HG03575 (cell line): ENCODE data around the gene NCOA6.
"Not testable (repeated sequence)": the region's sequence is repeated elsewhere in the genome, so short reads cannot be mapped to it uniquely, and the experiment has no call there.

ENCODE experiments used
- ATAC-seq: cut with Tn5 transposase; IDR thresholded peaks from one replicate; pipeline ENCODE4 v1.9.1; 2021; ENCODE audit not compliant: unreplicated experiment, insufficient number of reproducible peaks, low FRiP score; ENCODE audit errors: extremely low read depth

NCOA6 gene

GRCh38 chr20:34791289-34792020 lies 34.0 kb downstream of the NCOA6 start:
- no peak for ATAC-seq

DNA sequence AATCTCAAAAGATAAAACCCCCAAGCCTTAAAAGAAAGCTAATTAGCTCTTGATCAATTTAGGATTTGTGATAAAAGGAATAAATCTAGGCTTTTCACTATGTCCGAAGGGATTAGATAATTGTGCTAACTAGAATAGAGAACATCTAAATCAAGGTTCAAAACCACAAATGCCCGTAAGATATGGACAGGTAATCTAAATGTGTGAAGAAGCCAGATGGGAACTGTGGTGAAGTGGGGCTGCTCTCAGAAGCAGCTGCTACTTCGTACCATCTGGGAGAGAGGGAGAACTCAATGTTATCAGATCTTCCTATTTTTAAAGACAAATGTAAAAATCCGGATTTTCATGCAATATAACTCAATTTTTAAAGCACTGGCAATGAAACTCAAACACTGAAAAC lies 44.2 kb downstream of the NCOA6 start:
- no peak for ATAC-seq

DNA sequence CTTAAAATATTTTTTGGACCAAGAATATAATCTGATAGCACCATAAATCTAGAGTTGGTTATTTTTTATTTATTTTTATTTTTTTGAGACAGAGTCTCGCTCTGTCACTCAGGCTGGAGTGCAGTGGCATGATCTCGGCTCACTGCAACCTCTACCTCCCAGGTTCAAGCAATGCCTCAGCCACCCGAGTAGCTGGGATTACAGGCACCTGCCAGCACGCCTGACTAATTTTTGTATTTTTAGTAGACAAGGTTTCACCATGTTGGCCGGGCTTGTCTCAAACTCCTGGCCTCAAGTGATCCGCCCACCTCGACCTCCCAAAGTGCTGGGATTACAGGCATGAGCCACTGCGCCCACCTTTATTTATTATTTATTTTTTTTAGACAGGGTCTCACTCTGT lies 45.2 kb downstream of the NCOA6 start:
- not testable (repeated sequence) for ATAC-seq

DNA sequence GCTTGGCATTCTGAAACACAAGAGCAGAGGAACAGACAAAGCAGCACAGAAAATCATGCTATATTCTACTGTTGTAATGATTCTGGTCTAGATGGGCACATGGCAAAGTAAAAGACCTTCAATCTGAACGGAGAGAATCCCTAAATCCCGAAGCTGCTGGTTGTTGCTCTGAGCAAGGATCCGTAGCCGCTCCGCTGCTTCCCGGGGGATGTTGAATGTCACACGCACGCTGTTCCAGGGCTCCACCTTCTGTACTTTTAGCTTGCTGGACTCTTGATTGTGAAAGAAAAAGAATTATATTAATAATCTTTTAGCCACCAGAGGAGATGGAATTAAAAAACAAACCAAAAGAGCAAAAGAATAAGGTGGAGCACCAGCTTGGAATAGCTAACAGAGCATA lies 49.3 kb downstream of the NCOA6 start:
- ATAC-seq, result no peak

- no peak for ATAC-seq
These were observed 50.6 kb downstream of the NCOA6 start for GRCh38 chr20:34774886-34775285.

DNA sequence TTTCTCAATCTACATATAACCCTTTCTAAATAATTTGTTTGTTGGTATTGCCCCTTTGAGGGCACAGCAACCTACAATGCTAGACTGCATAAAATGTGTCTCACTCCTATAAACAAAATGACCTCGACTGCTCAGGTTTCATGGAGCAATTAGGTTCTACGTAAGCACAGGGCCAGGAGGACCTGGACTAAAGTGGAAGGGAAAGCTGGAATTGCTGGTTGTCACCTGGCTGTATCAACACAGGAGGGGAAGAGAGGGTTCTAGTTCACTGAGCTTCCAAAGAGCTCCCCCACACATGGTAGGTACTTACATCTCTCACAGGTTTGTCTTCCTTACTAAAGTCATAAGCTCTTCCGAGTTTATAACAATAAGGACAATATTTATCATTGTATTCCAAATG lies 51.0 kb downstream of the NCOA6 start:
- ATAC-seq, result no peak

GRCh38 chr20:34773726-34774125 lies 51.7 kb downstream of the NCOA6 start:
- no peak for ATAC-seq

DNA sequence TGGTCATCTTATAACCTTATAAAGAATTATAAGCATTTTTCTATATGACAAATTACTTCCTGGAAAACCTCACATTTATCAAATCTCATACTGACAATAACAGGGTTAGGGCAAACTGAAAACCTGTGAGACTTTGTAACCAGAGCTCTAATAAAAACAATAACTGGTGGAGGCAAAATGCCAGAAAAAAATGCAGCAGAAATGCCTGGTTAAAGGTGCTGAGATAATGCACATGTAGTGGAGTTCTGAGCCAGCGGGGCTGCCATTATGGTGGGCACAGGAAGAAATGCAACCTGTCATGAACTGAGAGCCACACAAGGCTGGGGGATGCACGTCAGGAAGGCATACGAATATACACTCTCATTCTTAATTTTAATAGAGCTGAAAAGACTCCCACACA lies 53.0 kb downstream of the NCOA6 start:
- no peak for ATAC-seq

GRCh38 chr20:34771680-34772081 lies 53.8 kb downstream of the NCOA6 start:
- ATAC-seq, result no peak

DNA sequence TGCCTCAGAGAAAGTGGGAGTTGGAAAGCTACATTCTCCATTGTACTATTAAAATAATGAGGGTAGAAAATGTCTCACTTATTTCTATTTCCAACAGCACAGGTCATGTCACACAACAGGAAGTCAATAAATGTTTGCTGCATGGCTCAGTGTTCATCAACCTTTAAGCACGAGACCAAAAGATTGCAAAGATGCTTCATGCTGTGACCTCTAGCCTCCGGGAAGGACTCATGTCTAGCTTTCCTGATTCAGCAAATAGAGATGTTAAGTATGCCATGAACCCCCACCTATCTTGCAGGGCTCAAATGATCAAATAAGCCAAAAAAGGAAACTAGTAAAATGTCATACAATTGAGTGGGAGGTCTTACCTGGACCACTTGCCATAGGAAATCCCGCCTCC lies 57.4 kb downstream of the NCOA6 start:
- no peak for ATAC-seq

GRCh38 chr20:34762031-34762555 lies 63.4 kb downstream of the NCOA6 start:
- ATAC-seq, result no peak

GRCh38 chr20:34755367-34755766 lies 70.1 kb downstream of the NCOA6 start:
- no peak for ATAC-seq

DNA sequence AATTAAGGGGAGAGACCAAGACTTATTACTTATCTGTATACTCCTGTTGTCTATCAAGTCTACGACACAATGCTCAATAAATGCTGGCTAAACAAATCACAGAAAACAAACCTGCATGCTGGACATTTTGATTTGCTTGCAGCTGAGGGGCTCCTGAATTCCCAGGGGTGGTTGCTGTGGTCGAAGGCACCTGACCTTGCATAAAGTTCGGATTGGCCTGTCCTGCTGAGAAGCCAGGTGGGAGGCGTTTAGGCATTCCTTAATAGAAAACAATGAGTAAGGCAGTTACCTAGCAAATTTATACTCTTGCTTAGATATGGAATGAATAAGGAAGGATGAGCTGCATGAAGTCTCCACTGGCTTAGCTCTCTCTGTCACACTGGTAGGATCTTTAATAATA lies 70.8 kb downstream of the NCOA6 start:
- ATAC-seq, result no peak

DNA sequence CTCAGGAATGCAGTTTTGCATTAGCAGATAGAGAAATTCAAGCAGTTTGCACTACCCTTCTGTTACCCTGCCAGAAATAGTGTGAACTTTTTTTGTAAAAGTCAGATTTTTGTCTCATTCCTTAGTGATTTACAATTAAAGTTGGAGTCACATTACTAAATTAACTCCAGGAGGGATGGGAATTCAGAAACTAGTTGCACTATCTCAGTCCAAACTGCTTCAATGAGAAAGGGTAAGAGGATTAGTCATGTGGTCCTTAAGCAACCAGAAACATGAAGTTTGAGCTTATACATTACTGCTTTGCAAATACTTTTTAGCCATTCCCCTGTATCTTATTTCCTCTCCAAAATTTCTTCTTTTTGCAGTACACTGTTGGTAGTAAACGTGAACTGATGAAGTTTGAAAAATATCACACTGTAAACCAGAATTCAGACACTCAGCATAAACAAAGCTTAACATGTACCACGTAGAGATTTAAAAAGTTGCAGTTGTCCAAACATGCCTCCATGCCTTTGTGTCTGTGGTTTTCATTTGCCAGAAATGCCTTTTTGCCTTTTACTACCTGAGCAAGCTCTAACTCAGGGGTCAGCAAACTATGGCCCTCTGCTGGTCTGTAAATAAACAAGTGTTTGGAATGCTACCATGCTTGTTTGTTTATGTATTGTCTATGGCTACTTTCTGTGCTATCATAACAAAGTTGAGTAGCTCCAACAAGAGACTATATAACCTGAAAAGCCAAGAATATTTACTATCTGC lies 71.6 kb downstream of the NCOA6 start:
- no peak for ATAC-seq

DNA sequence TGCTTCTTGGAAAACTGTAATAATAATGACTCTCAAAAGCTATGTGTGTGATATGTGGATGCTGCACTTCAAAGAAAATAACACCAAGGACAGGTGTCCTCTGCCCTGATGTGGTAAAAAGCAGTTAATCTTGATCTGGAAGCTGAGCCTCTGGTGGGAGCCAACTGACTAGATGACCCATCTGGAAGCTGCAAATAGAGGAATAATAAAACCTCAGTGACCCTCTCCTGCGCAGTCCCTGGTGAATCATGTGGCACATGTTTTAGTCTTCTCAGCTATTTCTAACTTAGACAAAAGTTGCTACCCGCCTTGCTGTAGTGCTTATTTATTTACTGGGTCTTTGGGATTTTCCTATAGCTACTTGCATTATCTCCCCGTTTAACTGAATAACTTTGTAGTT lies 74.0 kb downstream of the NCOA6 start:
- ATAC-seq, result no peak

DNA sequence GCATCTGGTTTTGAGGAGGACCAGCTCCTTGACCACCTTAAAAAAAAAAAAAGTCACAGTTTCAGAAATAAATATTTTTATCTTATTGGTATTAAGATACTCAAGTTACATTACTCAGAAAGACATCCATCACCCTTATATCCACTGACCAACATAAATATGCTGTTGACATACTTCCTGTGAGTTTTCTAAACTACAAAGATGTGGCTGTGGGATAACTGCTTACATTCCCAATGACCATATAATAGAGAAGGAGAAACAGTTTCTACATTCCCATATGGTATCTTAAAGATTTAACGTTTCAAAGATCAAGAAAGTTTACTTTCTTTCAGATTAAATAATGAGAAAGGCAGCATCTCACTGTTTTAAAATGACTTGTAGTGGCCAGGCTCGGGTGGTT lies 75.0 kb downstream of the NCOA6 start:
- ATAC-seq, result no peak

- no peak for ATAC-seq
These were observed 76.7 kb downstream of the NCOA6 start for GRCh38 chr20:34748709-34749108.

DNA sequence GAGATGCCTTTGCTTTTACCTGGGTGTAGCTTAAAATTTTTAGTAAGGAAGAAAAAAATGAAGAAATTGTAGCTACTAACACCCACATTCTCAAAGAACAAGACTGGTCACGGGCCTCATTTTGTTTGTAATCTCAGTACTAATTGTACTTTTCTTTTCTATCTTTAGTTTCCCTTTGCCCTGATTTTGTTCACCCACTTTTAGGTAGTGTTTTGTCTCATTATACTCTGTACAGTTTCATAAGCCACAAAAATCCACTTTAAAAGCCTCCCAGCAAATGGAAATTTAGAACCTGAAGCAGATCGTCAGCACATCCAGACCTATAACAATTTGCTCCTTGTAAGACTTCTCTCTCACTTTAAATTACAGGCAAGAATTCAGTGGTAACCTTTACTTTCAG lies 78.0 kb downstream of the NCOA6 start:
- ATAC-seq, result no peak

DNA sequence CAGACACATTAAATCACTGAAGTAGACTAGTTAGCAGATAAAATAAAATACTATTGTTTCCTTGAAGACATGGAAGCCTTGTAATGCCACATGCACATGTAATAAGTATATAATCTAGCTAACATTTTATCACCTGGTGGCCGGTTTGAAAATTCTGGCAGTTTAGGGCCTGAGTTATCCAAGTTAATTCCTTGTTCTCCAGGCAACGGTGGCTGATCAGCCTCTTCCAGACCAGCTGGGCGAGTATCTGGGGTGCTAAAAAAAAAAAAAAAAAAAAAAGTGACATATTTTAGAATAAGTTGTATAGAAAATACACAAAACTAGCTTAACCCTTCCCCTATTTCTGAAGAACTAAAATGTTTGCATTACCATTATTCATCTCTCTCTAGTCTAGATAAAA lies 78.8 kb downstream of the NCOA6 start:
- ATAC-seq, result no peak

DNA sequence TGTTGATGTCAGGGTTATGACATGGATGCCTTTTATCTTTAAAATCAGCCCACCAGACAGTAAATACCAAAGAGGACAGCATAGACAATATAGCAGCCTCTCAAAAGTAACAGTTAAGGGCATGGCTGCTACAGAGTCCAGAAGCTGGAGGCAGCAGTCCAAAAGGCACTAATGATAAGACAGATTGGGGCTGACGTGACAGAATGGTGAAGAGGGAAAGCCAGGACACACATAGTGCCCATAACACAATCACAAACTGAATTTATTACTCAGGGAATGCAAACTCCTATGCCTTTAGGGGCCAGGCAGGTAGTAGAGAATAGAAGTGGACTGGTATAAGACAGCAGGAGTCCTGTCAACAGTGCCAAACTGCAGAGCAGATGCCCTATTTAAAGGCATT lies 80.6 kb downstream of the NCOA6 start:
- ATAC-seq, result no peak
